H1 (cell line): Measurements from ENCODE around the gene DCDC1. TPM values are rescaled to one million over a fixed set of nuclear protein-coding genes. Genes with fewer than 3 reads are reported as not detected.

Source experiments
- CTCF ChIA-PET: fragments of 300-600 bp; sonication (Branson Sonifier 250); formaldehyde crosslinking; loops from one replicate; lab custom pipeline; 2021; ENCODE audit not compliant: partially characterized antibody; lab: Charles Lee
- POLR2A ChIA-PET: fragments of 300-600 bp; sonication (Branson Sonifier 250); formaldehyde crosslinking; loops from one replicate; lab custom pipeline; 2021; ENCODE audit warnings: inconsistent platforms; ENCODE audit not compliant: partially characterized antibody; lab: Charles Lee
- DNase-seq, 2 experiments: peaks; one replicate each; pipeline versions ENCODE4 v3.0.0 to v3.0.0-alpha.2; 2010 to 2022; ENCODE audit warnings: low spot score in 2 of 2, low read depth in 1 of 2, mixed read lengths in 1 of 2
- FAIRE-seq: peaks from 2 replicates; lab custom pipeline; 2011; peaks lifted over from hg19 to GRCh38; lab: Jason Lieb, UNC
- H2AFZ ChIP-seq: 2 replicates; pipeline ENCODE4 v1.8.1; 2012; ENCODE audit warnings: low read length, inconsistent platforms
- H2AK5ac ChIP-seq: 2 replicates; pipeline ENCODE4 v1.6.1; 2013; ENCODE audit warnings: low read depth, low read length
- H2BK120ac ChIP-seq: replicated peaks from 2 replicates; pipeline ENCODE3; 2013; ENCODE audit warnings: low read depth, low read length, inconsistent platforms
- H2BK12ac ChIP-seq: 2 replicates; pipeline ENCODE4 v1.6.1; 2013; ENCODE audit warnings: low read depth, low read length
- H2BK15ac ChIP-seq: 2 replicates; pipeline ENCODE4 v1.6.1; 2013; ENCODE audit warnings: low read length
- H2BK20ac ChIP-seq: 2 replicates; pipeline ENCODE4 v1.6.1; 2013; ENCODE audit warnings: low read length
- H2BK5ac ChIP-seq: 2 replicates; pipeline ENCODE4 v1.6.1; 2013; ENCODE audit warnings: low read depth, low read length
- H3K14ac ChIP-seq: 2 replicates; pipeline ENCODE4 v1.6.1; 2013; ENCODE audit warnings: inconsistent platforms; ENCODE audit not compliant: insufficient read length
- H3K18ac ChIP-seq: 2 replicates; pipeline ENCODE4 v1.6.1; 2013; ENCODE audit warnings: low read length; ENCODE audit errors: extremely low read depth
- H3K23ac ChIP-seq: 2 replicates; pipeline ENCODE4 v1.6.1; 2013; ENCODE audit warnings: inconsistent platforms; ENCODE audit not compliant: insufficient read length
- H3K23me2 ChIP-seq: 2 replicates; pipeline ENCODE4 v1.6.1; 2013; ENCODE audit warnings: low read depth, low read length
- H3K27ac ChIP-seq: 2 replicates; pipeline ENCODE4 v1.6.1; 2011; ENCODE audit warnings: low read depth, low read length, inconsistent platforms
- H3K27me3 ChIP-seq, 4 experiments: replicated peaks in 1 of 4; 1 replicate in 1 of 4; 2 replicates in 3 of 4; pipeline versions ENCODE4 v1.6.1 to v1.8.1; 2011 to 2013; ENCODE audit warnings: low read length in 3 of 4, mild to moderate bottlenecking in 3 of 4, inconsistent platforms in 2 of 4, mixed read lengths in 2 of 4, moderate library complexity in 1 of 4; ENCODE audit not compliant: control insufficient read depth in 3 of 4, insufficient read depth in 3 of 4; ENCODE audit errors: extremely low read depth in 1 of 4
- H3K36me3 ChIP-seq, 4 experiments: 2 replicates each; pipeline versions ENCODE4 v1.6.1 to v1.8.1; 2011 to 2013; ENCODE audit warnings: mild to moderate bottlenecking in 4 of 4, low read length in 3 of 4, moderate library complexity in 2 of 4, control low read depth in 1 of 4, inconsistent platforms in 1 of 4; ENCODE audit not compliant: insufficient read depth in 4 of 4, control insufficient read depth in 2 of 4
- H3K4ac ChIP-seq: replicated peaks from 2 replicates; pipeline ENCODE3; 2013; ENCODE audit warnings: low read length, low read depth, mixed read lengths, inconsistent platforms; ENCODE audit not compliant: insufficient read length
- H3K4me1 ChIP-seq, 4 experiments: replicated peaks in 1 of 4; 1 replicate in 1 of 4; 2 replicates in 3 of 4; pipeline versions ENCODE4 v1.6.1 to v1.8.1; 2011 to 2013; ENCODE audit warnings: low read length in 3 of 4, inconsistent platforms in 2 of 4, mixed read lengths in 1 of 4; ENCODE audit not compliant: insufficient read depth in 4 of 4, control insufficient read depth in 3 of 4
- H3K4me2 ChIP-seq, 2 experiments: 2 replicates each; pipeline versions ENCODE4 v1.6.1 to v1.8.1; 2011 to 2013; ENCODE audit warnings: low read depth in 2 of 2, low read length in 2 of 2, control low read depth in 1 of 2, inconsistent platforms in 1 of 2, mild to moderate bottlenecking in 1 of 2; ENCODE audit not compliant: insufficient read depth in 1 of 2
- H3K4me3 ChIP-seq, 4 experiments: fragments of 200-600, 300-600 bp in 1 of 4; sonication (generic), shearing (Covaris generic), sonication (Bioruptor Twin) in 1 of 4; 2 replicates each; pipeline versions ENCODE4 v1.5.1 to v1.8.1; 2011 to 2016; ENCODE audit warnings: low read length in 4 of 4, low read depth in 3 of 4, control low read depth in 2 of 4, inconsistent platforms in 2 of 4, mild to moderate bottlenecking in 2 of 4, mixed read lengths in 1 of 4, moderate library complexity in 1 of 4; ENCODE audit not compliant: insufficient read depth in 2 of 4; ENCODE audit errors: extremely low read depth in 1 of 4
- H3K56ac ChIP-seq: replicated peaks from 2 replicates; pipeline ENCODE3; 2013; ENCODE audit warnings: low read depth, mild to moderate bottlenecking, mixed read lengths, low read length, inconsistent platforms; ENCODE audit not compliant: insufficient read length
- H3K79me1 ChIP-seq: 2 replicates; pipeline ENCODE4 v1.6.1; 2013; ENCODE audit warnings: low read depth, low read length, control low read depth
- H3K79me2 ChIP-seq, 2 experiments: 2 replicates each; pipeline versions ENCODE4 v1.6.1 to v1.8.1; 2012 to 2013; ENCODE audit warnings: low read length in 2 of 2, mild to moderate bottlenecking in 2 of 2, inconsistent platforms in 1 of 2; ENCODE audit not compliant: insufficient read depth in 2 of 2, control insufficient read depth in 1 of 2
- H3K9ac ChIP-seq, 4 experiments: replicated peaks in 1 of 4; 1 replicate in 1 of 4; 2 replicates in 3 of 4; pipeline versions ENCODE4 v1.6.1 to v1.8.1; 2011 to 2013; ENCODE audit warnings: low read depth in 3 of 4, low read length in 3 of 4, control low read depth in 2 of 4, mild to moderate bottlenecking in 2 of 4, moderate library complexity in 2 of 4, inconsistent platforms in 1 of 4; ENCODE audit errors: extremely low read depth in 1 of 4
- H3K9me3 ChIP-seq, 2 experiments: 2 replicates each; pipeline versions ENCODE4 v1.6.1 to v1.8.1; 2012 to 2013; ENCODE audit warnings: mild to moderate bottlenecking in 2 of 2, moderate library complexity in 2 of 2, control low read depth in 1 of 2, inconsistent platforms in 1 of 2, low read depth in 1 of 2, low read length in 1 of 2, mixed read lengths in 1 of 2; ENCODE audit not compliant: insufficient read depth in 2 of 2
- H4K20me1 ChIP-seq, 2 experiments: replicated peaks in 1 of 2; 2 replicates each; pipeline versions ENCODE3 to v1.8.1; 2011 to 2013; ENCODE audit warnings: inconsistent platforms in 2 of 2, low read length in 2 of 2, mild to moderate bottlenecking in 1 of 2; ENCODE audit not compliant: insufficient read depth in 2 of 2, control insufficient read depth in 1 of 2
- H4K5ac ChIP-seq: 2 replicates; pipeline ENCODE4 v1.6.1; 2013; ENCODE audit warnings: low read length, low read depth, mixed read lengths, inconsistent platforms; ENCODE audit not compliant: insufficient read length
- H4K8ac ChIP-seq: 2 replicates; pipeline ENCODE4 v1.8.0; 2013; ENCODE audit warnings: mild to moderate bottlenecking, moderate library complexity, low read length, inconsistent platforms; ENCODE audit not compliant: insufficient read depth; ENCODE audit errors: extremely low read depth
- H4K91ac ChIP-seq: replicated peaks from 2 replicates; pipeline ENCODE3; 2013; ENCODE audit warnings: low read length, mixed read lengths, inconsistent platforms; ENCODE audit not compliant: insufficient read length
- CEBPB ChIP-seq: IDR thresholded peaks from 2 replicates; pipeline ENCODE4 v1.6.1; 2012; ENCODE audit warnings: low read depth, low read length
- CTBP2 ChIP-seq: IDR thresholded peaks from 2 replicates; pipeline ENCODE4 v1.7.0; 2011; ENCODE audit warnings: borderline replicate concordance, mild to moderate bottlenecking, moderate library complexity, mixed read lengths, low read length; ENCODE audit not compliant: insufficient read depth, insufficient read length
- EZH2 ChIP-seq: fragments of 200-600 bp; sonication (generic); IDR thresholded peaks from 2 replicates; pipeline ENCODE4 v1.7.1; 2012; ENCODE audit warnings: low read depth, mild to moderate bottlenecking, moderate library complexity, low read length, inconsistent platforms; ENCODE audit not compliant: severe bottlenecking
- GABPA ChIP-seq: IDR thresholded peaks from 2 replicates; pipeline ENCODE4 v1.6.1; 2011; ENCODE audit warnings: mild to moderate bottlenecking, low read length, moderate library complexity, borderline replicate concordance; ENCODE audit not compliant: insufficient read depth
- KDM4A ChIP-seq: IDR thresholded peaks from one replicate; pipeline ENCODE4 v1.7.1; 2012; ENCODE audit warnings: low read depth, mild to moderate bottlenecking, moderate library complexity, low read length, inconsistent platforms; ENCODE audit not compliant: severe bottlenecking
- KDM5A ChIP-seq: fragments of 200-600 bp; IDR thresholded peaks from 2 replicates; pipeline ENCODE4 v1.7.1; 2012; ENCODE audit warnings: mild to moderate bottlenecking, low read length, inconsistent platforms, mixed read lengths
- NRF1 ChIP-seq: IDR thresholded peaks from 2 replicates; pipeline ENCODE4 v1.6.1; 2011; ENCODE audit warnings: mild to moderate bottlenecking, low read depth, low read length, improper control_type of control experiment
- RXRA ChIP-seq: IDR thresholded peaks from 2 replicates; pipeline ENCODE4 v1.6.1; 2011; ENCODE audit warnings: low read depth, mild to moderate bottlenecking, low read length, moderate library complexity; ENCODE audit not compliant: insufficient read depth
- SIN3A ChIP-seq, 2 experiments: IDR thresholded peaks in 1 of 2; conservative IDR thresholded peaks in 1 of 2; 2 replicates each; pipeline ENCODE4 v1.6.1; 2011 to 2012; ENCODE audit warnings: low read length in 2 of 2, improper control_type of control experiment in 1 of 2, low read depth in 1 of 2, mild to moderate bottlenecking in 1 of 2
- SIRT6 ChIP-seq: IDR thresholded peaks from one replicate; pipeline ENCODE4 v1.7.1; 2012; ENCODE audit warnings: low read length, inconsistent platforms
- SIX5 ChIP-seq: IDR thresholded peaks from 2 replicates; pipeline ENCODE4 v1.6.1; 2011; ENCODE audit warnings: mild to moderate bottlenecking, low read depth, low read length
- SUZ12 ChIP-seq: fragments of 200-600 bp; sonication (generic); IDR thresholded peaks from 2 replicates; pipeline ENCODE4 v1.6.1; 2012; ENCODE audit warnings: mild to moderate bottlenecking, inconsistent platforms, low read length, moderate library complexity, mixed read lengths
- TAF1 ChIP-seq: IDR thresholded peaks from 2 replicates; pipeline ENCODE4 v1.6.1; 2011; ENCODE audit warnings: mild to moderate bottlenecking, low read depth, low read length
- WGBS, 2 experiments: shearing (Covaris generic) in 1 of 2; methylation state at CpG; one replicate each; pipeline versions ENCODE4 v1.1.6 to v1.1.7; 2013 to 2015; ENCODE audit warnings: low lambda C conversion rate in 2 of 2, mixed read lengths in 2 of 2, inconsistent platforms in 1 of 2, low coverage in 1 of 2, missing lambda C conversion rate in 1 of 2; ENCODE audit not compliant: insufficient replicate concordance in 2 of 2, insufficient coverage in 1 of 2, insufficient read length in 1 of 2; ENCODE audit errors: extremely low coverage in 1 of 2, missing lambda C conversion rate in 1 of 2; 5-methylcytosine and 5-hydroxymethylcytosine counted together
- polyA plus RNA-seq, 7 experiments: library from polyadenylated mRNA; depleted of rRNA in 3 of 7; stranded (reverse) in 5 of 7; unstranded in 2 of 7; fragments of >200 nt in 5 of 7; fragments of 200-250 nt in 2 of 7; gene quantifications; 1 replicate in 5 of 7; 2 replicates in 1 of 7; 4 replicates in 1 of 7; pipeline versions ENCODE4 v1.2.1 to v1.2.3, GENCODE V29; 2011 to 2013; ENCODE audit warnings: missing spikeins in 2 of 7, mixed read lengths in 2 of 7
- total RNA-seq: library from RNA; stranded (reverse); fragmentation: NEBNext Ultra II Directional; extraction: Animal tissue kit (Norgen Biotek cat#: 25700); gene quantifications from 2 replicates; pipeline ENCODE4 v1.2.1, GENCODE V29; 2021
- TF ChIP-seq, protein P1 (sequence below): IDR thresholded peaks from 2 replicates; pipeline ENCODE4 v1.6.1; 2011; ENCODE audit warnings: low read length, improper control_type of control experiment

DCDC1 gene
- total and polyA plus RNA-seq, 2 of the 8 experiments (the other 6 are each of a cell fraction or from before 2014, with no cell fraction given), result 0.15 to 0.56 TPM

DNA sequence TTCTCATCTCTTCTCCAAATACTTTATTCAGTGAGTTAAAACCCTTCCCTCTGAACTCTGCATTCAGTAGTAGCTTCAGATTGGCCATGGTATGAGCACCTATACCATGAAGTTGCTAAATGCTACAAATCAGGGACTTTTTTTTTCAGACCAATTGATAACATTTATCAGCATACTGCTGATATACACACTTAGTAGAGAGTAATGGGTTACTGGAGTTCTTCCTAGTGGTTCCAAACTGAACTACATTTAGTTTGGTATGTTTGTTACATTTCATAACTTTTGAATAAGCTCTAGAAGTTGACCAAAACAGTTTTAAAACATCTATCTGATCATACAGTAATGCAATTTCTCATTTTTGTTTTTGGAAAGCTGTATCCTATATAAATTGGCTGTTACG is 104.7 kb downstream of the DCDC1 start:
- Histone ChIP-seq H3K14ac (no peak overlapping the region), H3K9ac (no peak overlapping the region), H2BK12ac (no peak overlapping the region), H4K91ac (no peak overlapping the region), H3K27ac (no peak overlapping the region), H4K20me1 (no peaks in the 10 kb centered on the region), H3K56ac (no peak overlapping the region), H3K36me3 (no peaks in the 10 kb centered on the region), H3K23me2 (no peaks in the 10 kb centered on the region), H3K79me1 (no peaks in the 10 kb centered on the region), H2BK15ac (no peak overlapping the region), H2AK5ac (no peak overlapping the region), H3K4me2 (no peak overlapping the region), H3K9me3 (no peaks in the 10 kb centered on the region), H2BK120ac (no peak overlapping the region), H3K79me2 (no peaks in the 10 kb centered on the region), H4K5ac (no peak overlapping the region), H3K4me1 (no peaks in the 10 kb centered on the region), H4K8ac (no peak overlapping the region), H2AFZ (no peak overlapping the region), H2BK5ac (no peak overlapping the region), H3K4me3 (no peak overlapping the region), H2BK20ac (no peak overlapping the region), H3K4ac (no peak overlapping the region), H3K27me3 (no peaks in the 10 kb centered on the region), H3K18ac (no peak overlapping the region), H3K23ac (no peak overlapping the region)
- ChIA-PET POLR2A (no interaction called here), CTCF (interaction anchor here (0.6 to 2.0 kb wide), 10 partner anchors 9 to 911 kb away, joined by 3 to 7 read pairs (median 3); no protein-coding TSS in a partner anchor)
- no peak for FAIRE-seq
- WGBS, 2 experiments, result 94% methylated on average over 1 of the region's 1 CpG; no CpG with 5 or more reads in 1 of the 2 experiments
- DNase-seq, result no peak
- TF ChIP-seq NRF1, result no peak
- no peak for TF ChIP-seq SIN3A (conservative IDR thresholded peaks at IDR 0.05 in 1 of 2, IDR thresholded peaks at IDR 0.05 in 1 of 2; ENCODE audit: low read depth in 1 of 2, low read length in 2 of 2)
- no peak for TF ChIP-seq TAF1
- TF ChIP-seq KDM4A, result no peak
- no peak for TF ChIP-seq CTBP2
- no peak for TF ChIP-seq SIRT6
- no peak for TF ChIP-seq EZH2
- TF ChIP-seq SUZ12, result no peak
- no peak for TF ChIP-seq KDM5A
- TF ChIP-seq CEBPB, result no peak
- TF ChIP-seq SIX5, result no peak
- TF ChIP-seq GABPA, result no peak
- no peak for TF ChIP-seq RXRA
- TF ChIP-seq, protein P1, sequence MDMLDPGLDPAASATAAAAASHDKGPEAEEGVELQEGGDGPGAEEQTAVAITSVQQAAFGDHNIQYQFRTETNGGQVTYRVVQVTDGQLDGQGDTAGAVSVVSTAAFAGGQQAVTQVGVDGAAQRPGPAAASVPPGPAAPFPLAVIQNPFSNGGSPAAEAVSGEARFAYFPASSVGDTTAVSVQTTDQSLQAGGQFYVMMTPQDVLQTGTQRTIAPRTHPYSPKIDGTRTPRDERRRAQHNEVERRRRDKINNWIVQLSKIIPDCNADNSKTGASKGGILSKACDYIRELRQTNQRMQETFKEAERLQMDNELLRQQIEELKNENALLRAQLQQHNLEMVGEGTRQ, result no peak
